Measurements from ENCODE around the gene NUPR1.

DNA sequence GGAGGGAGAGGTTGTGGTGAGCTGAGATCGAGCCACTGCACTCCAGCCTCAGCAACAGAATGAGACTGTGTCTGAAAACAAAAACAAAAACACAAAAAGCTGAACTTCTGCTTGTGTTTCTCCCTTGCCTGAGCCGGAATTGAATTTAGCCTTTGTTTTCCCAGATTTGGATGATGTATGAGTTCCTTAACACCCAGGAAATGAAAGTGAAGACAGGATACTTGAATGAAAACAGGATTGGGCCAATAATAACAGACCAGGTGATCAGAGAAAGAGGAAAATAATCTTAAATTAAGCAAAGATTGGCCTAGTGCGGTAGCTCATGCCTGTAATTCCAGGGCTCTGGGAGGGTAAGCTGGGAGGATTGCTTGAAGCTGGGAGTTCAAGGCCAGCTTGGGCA is 1.6 kb upstream of the NUPR1 start:
- TF ChIP-seq STAG1 (CRISPR knock-in tag; IDR thresholded peaks at IDR 0.05) = no peak
- TF ChIP-seq POLR2A (IDR thresholded peaks at IDR 0.05; ENCODE audit: insufficient read depth in 1 of 2, low read depth in 2 of 2, low read length in 2 of 2) = no peak
- no peak for TF ChIP-seq PATZ1 (CRISPR knock-in tag; IDR thresholded peaks at IDR 0.05)
- TF ChIP-seq, protein P1, sequence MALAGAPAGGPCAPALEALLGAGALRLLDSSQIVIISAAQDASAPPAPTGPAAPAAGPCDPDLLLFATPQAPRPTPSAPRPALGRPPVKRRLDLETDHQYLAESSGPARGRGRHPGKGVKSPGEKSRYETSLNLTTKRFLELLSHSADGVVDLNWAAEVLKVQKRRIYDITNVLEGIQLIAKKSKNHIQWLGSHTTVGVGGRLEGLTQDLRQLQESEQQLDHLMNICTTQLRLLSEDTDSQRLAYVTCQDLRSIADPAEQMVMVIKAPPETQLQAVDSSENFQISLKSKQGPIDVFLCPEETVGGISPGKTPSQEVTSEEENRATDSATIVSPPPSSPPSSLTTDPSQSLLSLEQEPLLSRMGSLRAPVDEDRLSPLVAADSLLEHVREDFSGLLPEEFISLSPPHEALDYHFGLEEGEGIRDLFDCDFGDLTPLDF (CRISPR knock-in tag; IDR thresholded peaks at IDR 0.05) = no peak
- TF ChIP-seq MAFF (IDR thresholded peaks at IDR 0.05; ENCODE audit: low read depth, low read length) = no peak
- TF ChIP-seq SMC3 (IDR thresholded peaks at IDR 0.05; ENCODE audit: low read length) = no peak
- no peak for TF ChIP-seq NFIC (IDR thresholded peaks at IDR 0.05; ENCODE audit: low read length)
- TF ChIP-seq, protein P2, sequence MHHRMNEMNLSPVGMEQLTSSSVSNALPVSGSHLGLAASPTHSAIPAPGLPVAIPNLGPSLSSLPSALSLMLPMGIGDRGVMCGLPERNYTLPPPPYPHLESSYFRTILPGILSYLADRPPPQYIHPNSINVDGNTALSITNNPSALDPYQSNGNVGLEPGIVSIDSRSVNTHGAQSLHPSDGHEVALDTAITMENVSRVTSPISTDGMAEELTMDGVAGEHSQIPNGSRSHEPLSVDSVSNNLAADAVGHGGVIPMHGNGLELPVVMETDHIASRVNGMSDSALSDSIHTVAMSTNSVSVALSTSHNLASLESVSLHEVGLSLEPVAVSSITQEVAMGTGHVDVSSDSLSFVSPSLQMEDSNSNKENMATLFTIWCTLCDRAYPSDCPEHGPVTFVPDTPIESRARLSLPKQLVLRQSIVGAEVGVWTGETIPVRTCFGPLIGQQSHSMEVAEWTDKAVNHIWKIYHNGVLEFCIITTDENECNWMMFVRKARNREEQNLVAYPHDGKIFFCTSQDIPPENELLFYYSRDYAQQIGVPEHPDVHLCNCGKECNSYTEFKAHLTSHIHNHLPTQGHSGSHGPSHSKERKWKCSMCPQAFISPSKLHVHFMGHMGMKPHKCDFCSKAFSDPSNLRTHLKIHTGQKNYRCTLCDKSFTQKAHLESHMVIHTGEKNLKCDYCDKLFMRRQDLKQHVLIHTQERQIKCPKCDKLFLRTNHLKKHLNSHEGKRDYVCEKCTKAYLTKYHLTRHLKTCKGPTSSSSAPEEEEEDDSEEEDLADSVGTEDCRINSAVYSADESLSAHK (CRISPR knock-in tag; IDR thresholded peaks at IDR 0.05; ENCODE audit: borderline replicate concordance) = no peak
- TF ChIP-seq ZFP36 (IDR thresholded peaks at IDR 0.05; ENCODE audit: borderline replicate concordance, low read depth, low read length, partially characterized antibody) = no peak
- no peak for TF ChIP-seq POLR2AphosphoS5 (IDR thresholded peaks at IDR 0.05; ENCODE audit: low read depth, low read length)
- no peak for TF ChIP-seq ZNF850 (CRISPR knock-in tag; conservative IDR thresholded peaks at IDR 0.05)
- TF ChIP-seq, protein P3, sequence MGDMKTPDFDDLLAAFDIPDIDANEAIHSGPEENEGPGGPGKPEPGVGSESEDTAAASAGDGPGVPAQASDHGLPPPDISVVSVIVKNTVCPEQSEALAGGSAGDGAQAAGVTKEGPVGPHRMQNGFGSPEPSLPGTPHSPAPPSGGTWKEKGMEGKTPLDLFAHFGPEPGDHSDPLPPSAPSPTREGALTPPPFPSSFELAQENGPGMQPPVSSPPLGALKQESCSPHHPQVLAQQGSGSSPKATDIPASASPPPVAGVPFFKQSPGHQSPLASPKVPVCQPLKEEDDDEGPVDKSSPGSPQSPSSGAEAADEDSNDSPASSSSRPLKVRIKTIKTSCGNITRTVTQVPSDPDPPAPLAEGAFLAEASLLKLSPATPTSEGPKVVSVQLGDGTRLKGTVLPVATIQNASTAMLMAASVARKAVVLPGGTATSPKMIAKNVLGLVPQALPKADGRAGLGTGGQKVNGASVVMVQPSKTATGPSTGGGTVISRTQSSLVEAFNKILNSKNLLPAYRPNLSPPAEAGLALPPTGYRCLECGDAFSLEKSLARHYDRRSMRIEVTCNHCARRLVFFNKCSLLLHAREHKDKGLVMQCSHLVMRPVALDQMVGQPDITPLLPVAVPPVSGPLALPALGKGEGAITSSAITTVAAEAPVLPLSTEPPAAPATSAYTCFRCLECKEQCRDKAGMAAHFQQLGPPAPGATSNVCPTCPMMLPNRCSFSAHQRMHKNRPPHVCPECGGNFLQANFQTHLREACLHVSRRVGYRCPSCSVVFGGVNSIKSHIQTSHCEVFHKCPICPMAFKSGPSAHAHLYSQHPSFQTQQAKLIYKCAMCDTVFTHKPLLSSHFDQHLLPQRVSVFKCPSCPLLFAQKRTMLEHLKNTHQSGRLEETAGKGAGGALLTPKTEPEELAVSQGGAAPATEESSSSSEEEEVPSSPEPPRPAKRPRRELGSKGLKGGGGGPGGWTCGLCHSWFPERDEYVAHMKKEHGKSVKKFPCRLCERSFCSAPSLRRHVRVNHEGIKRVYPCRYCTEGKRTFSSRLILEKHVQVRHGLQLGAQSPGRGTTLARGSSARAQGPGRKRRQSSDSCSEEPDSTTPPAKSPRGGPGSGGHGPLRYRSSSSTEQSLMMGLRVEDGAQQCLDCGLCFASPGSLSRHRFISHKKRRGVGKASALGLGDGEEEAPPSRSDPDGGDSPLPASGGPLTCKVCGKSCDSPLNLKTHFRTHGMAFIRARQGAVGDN (CRISPR knock-in tag; IDR thresholded peaks at IDR 0.05) = no peak
